PFSK-1 (cell line): ENCODE measurements around the gene GTF2F1.

Experiments
- FOXP2 ChIP-seq: optimal IDR thresholded peaks from 2 replicates; pipeline ENCODE3; 2011; ENCODE audit warnings: borderline replicate concordance, control low read depth, inconsistent platforms; ENCODE audit not compliant: insufficient read depth; ENCODE audit errors: extremely low read length, extremely low read depth
- POLR2AphosphoS5 ChIP-seq: IDR thresholded peaks from 2 replicates; pipeline ENCODE4 v1.6.1; 2012; ENCODE audit warnings: low read depth, mild to moderate bottlenecking, control low read depth, low read length, moderate library complexity
- SIN3A ChIP-seq: IDR thresholded peaks from 2 replicates; pipeline ENCODE4 v1.6.1; 2012; ENCODE audit warnings: mild to moderate bottlenecking, low read length, moderate library complexity, borderline replicate concordance; ENCODE audit not compliant: insufficient read depth
- TAF1 ChIP-seq: IDR thresholded peaks from 2 replicates; pipeline ENCODE4 v1.6.1; 2012; ENCODE audit warnings: low read length, control low read depth, borderline replicate concordance; ENCODE audit not compliant: insufficient read depth
- TF ChIP-seq, protein P1 (sequence below), 2 experiments: IDR thresholded peaks; 2 replicates each; pipeline versions ENCODE4 v1.6.1 to v1.8.0; 2011 to 2012; ENCODE audit warnings: low read depth in 2 of 2, low read length in 2 of 2, control low read depth in 1 of 2, inconsistent platforms in 1 of 2, mild to moderate bottlenecking in 1 of 2, moderate library complexity in 1 of 2; ENCODE audit not compliant: insufficient read depth in 1 of 2

DNA sequence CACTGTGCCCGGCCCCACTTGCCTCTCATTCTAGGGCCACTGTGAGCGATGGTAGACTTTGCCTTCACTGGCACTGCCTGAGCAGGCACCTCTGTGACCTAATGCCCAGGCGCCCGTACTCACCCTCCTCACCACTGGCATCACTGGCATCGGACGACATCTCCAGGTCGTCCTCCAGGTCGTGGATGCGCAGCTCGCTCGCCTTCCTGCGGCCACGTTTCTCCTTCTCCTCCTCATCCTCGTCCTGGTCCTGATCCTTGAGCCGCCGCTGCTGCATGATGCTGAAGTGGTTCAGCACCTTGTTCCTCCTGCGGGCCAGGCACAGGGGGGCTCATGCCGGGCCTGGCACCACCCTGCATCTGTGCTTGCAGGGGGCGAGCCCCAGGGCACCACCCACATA is 9.8 kb downstream of the GTF2F1 start:
- TF ChIP-seq POLR2AphosphoS5: no peak
- TF ChIP-seq, protein P1, sequence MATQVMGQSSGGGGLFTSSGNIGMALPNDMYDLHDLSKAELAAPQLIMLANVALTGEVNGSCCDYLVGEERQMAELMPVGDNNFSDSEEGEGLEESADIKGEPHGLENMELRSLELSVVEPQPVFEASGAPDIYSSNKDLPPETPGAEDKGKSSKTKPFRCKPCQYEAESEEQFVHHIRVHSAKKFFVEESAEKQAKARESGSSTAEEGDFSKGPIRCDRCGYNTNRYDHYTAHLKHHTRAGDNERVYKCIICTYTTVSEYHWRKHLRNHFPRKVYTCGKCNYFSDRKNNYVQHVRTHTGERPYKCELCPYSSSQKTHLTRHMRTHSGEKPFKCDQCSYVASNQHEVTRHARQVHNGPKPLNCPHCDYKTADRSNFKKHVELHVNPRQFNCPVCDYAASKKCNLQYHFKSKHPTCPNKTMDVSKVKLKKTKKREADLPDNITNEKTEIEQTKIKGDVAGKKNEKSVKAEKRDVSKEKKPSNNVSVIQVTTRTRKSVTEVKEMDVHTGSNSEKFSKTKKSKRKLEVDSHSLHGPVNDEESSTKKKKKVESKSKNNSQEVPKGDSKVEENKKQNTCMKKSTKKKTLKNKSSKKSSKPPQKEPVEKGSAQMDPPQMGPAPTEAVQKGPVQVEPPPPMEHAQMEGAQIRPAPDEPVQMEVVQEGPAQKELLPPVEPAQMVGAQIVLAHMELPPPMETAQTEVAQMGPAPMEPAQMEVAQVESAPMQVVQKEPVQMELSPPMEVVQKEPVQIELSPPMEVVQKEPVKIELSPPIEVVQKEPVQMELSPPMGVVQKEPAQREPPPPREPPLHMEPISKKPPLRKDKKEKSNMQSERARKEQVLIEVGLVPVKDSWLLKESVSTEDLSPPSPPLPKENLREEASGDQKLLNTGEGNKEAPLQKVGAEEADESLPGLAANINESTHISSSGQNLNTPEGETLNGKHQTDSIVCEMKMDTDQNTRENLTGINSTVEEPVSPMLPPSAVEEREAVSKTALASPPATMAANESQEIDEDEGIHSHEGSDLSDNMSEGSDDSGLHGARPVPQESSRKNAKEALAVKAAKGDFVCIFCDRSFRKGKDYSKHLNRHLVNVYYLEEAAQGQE (IDR thresholded peaks at IDR 0.05; ENCODE audit: insufficient read depth in 1 of 2, low read depth in 2 of 2, low read length in 2 of 2): no peak
- TF ChIP-seq FOXP2: no peak
- TF ChIP-seq TAF1: no peak
- TF ChIP-seq SIN3A: no peak
